HG03103 (cell line): ENCODE measurements around the gene COG3.

ENCODE experiments used
- ATAC-seq: cut with Tn5 transposase; IDR thresholded peaks from one replicate; pipeline ENCODE4 v1.9.1; 2021; ENCODE audit warnings: low read depth; ENCODE audit not compliant: unreplicated experiment

Gene COG3

DNA sequence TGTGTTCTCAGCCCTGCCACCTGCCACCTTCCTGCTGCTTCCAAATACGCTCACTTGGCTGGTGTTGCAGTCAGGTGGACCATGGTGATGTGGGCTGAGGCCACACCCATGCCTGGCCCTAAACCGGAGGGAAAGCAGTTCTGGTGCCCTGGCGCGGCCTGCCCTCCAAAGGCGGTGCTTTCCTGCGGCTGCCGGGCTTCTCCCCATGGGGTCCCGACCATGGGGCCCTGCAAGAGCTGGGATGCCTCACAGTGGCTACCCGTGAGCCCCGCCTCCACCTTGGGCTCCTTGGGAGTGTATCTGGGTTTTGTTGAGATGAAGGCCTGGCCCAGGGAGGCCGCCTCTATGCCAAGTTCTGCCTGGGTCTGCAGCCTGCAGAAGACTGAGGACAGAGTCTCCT lies 77.1 kb downstream of the COG3 start:
- ATAC-seq, result no peak

DNA sequence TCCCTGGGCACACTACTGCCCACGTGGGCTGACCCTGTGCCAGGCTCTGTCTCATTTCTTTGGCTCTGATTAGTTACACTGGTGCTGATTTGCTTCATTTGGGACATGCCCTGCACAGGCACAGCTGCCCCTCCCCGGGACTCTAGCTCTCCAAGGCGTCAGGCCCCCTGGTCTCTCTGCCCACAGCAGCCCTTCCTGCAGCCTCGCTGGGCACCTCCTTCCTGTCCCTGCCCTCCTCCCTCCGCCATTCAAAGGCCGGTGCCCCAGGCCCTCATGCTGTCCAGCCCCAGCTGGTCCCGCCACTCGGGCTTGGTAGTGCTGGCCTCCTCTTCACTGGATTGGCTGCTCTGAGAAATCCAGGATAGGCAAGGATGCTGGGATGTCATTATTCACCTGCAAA lies 77.7 kb downstream of the COG3 start:
- no peak for ATAC-seq

DNA sequence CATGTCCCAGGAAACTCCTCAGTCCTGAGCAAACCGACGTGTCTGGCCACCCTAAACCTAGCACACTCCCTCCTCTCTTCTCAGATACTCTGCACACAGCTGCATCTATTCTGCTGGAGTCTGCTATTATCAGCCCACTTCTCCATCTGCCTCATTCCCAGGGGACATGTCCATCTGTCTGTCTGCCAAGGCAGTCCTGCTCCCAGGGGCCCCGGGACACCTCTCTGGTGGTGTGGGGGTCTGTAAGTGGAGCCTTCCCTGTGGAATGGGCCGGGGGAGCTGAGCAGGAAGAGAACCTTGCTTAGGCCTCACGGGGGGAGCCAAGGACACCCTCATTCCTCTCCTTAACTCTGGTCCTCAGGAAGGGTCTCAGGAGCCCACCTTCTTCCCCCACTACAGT lies 78.1 kb downstream of the COG3 start:
- ATAC-seq, result no peak

DNA sequence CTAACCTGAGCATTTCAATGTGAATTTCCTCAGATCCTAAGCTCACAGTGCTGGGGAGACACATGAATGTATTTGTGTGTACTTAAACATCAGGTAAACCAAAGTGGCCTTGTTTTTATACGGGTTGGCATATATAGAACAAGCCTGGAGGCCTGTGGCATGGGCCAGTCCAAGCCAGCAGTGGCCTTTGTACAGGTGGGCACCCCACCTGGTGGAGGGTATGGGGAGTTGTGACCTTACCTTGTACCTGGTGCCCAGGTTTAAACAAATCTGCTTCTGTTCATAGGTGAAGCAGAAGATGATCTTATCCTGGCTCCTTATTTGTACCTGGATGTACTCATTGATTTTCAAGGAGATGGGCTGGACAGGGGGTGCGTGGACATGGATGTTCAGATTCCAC lies 79.8 kb downstream of the COG3 start:
- ATAC-seq, result no peak

DNA sequence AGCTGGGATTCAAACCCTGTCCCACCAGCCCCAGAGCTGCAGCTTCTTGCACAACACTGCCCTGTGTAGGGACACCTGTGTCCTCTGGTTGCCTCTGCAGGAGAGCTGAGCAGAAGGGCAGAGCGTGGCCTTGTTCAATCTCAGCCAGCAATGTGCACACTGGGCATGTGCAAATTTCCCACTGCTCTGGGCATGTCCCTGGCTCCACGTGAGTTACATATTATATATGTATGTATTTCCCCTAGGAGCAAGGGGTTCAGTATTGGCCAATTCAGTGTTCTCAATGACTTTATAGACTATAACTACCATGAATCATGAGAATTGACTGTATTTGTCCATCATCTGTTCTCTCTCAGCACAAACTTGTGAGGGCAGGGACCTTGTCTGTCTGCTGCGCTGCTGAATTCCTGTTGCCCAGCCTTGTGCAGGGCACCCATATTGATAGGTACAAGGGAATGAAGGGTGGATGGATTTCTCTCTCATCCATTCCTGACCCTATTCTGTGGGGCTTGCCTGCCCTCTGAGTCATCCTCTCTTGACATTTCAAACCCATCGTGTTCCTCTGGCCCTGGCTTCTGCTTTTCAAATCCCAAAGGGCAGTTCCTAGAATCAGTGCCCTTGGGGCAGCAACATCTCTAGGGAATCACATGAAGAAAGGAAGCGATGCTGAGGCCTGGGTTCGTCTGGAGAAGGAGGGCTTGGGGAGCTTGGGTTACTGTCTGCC lies 81.1 kb downstream of the COG3 start:
- no peak for ATAC-seq

DNA sequence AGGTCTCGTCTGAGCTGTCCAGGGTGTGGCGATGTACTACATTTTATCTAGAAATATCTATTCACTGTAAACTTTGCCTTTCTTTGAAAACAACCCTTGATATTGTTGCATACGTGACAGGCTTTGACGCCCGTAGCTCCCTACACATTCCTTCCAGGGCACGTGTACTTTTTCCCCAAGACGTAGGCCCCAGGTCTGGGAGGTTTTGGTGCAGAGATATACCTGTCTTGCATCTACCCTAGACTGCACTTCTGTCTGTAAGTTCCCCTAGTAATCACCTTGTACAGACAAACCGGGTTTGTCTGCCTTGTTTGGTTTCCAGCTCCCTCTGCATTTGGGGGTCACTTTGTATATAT lies 81.6 kb downstream of the COG3 start:
- no peak for ATAC-seq

DNA sequence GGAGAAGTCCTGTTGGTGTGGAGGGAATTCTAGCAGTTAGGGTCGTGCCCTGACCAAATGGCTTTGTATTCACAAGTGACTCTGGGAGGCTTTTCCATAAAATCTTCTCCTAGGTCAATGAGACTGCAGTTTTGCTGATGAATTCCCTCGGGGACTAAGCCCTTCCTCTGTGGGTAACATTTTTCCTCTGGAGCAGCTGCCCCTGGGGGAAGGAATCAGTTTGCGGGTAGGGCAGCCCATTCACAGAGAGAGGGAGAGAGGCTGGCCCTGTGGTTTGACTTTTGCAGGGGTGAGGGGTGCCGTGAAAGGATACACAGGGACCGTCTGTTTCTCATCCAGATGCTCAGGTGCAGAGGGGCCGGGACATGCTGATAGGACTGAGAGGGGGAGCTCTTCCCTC lies 83.5 kb downstream of the COG3 start:
- ATAC-seq, result no peak

DNA sequence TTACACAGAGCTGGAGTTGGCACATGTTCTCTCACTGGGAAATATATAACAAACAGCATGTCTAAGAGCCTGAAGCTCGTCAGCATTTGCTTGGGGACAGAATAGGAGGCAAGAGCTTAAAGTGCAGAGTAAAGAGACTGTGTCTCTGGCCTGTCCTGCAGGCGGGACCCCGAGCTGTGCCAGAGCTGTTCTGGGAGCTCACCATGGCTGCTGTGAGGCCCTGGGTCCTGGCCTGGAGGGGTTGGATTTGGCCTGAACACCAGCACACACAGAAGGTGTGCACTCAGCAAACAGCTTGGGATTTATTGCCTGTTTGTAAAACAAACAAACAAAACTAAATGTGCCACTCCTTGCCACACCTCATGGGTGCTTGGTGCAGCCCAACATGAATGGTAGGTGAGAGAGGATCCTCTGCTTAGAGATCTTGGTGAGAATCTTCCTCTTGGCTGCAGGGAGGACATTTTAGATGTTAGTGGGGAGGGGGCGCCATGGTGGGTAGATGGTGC lies 89.9 kb downstream of the COG3 start:
- ATAC-seq, result no peak

DNA sequence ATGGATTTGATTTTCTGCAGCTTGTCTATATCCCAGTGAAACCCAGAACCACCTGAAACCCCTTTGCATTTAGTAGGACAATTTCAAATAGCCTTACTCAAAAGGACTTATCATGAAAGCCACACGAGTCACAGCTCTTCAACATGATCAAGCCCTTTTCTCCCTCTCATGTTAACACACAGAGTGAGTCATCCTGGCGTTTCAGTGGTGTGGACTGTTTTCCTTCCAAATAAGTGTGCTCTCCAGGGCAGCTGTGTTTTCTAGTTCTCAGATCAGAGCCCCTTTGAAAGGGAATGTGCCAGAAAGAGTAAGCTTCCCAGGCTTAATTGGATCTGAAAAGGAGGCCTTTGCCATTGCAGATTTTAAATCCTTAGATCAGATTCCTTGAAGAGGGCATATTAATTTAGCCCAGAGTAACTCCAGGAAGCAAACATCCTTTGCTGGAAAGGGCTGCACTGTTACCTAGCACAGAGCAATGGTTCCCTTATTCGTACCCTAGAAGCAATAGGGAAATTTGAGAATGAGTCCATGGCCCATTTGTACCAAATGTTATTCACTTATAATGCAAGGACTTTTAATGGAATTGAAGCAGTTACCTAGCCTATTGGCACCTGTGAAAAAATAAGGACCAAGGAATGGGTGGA lies 99.5 kb downstream of the COG3 start:
- no peak for ATAC-seq

DNA sequence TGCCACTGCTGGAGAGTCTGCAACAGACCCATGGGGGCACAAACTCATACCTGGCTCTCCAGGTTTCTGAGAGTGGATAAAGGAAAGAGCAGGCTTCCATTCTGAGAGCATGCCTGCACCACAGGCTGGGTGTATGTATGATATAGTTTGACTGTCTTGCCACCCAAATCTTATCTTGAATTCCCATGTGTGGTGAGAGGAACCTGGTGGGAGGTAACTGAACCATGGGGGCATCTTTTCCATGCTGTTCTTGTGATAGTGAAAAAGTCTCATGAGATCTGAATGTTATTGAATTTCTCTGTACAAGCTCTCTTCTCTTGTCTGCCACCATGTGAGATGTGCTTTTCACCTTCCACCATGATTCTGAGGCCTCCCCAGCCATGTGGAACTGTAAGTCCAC lies 100.6 kb downstream of the COG3 start:
- ATAC-seq, result no peak

DNA sequence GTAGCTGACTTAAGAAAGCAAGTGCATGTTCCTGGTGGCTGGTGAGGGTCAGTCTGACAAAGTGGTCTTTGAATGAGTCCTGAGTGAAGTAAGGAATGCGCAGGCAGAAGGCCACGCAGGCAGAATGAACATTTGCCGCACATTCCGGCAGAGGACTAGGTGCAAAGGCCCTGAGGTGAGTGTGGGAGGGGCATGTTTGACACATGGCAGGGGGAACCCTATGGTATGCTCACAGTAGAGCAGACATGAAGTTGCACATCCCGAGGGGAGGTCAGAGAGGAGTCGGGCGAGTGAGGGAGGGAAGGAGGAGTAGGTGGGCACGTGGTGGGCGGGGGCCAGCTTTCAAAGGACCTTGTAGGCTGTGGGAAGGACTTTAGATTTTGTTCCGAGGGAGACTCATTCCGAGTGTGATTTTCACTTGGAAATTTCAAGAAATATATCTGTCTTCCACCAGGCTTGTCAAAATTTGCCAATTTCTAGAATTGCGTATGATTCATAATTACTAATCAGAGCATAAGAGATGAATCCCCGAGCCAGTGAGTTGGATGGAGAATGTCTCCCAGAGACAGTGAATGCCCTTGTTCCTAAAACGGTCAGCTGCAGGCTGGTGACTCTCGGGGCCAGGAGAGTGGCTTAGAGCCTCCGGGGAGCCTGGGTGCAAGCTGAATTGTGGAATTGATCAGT lies 110.5 kb downstream of the COG3 start:
- no peak for ATAC-seq

DNA sequence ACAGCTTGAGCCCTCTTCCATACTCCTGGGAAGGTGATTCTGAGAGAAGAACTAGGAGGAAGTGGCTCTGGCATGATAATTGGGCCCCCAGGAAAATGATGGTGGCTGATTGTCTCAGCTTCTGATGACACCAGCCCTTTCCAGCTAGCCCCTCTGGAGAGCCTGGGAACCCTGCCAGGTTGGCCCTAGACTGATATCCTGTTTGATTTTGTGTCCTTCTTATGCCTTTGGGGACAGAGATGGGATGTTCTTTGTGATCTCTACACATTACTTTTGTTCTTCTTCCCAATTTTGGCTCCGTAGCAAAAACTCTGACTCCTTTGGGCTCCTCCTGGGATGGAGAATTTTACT lies 111.1 kb downstream of the COG3 start:
- ATAC-seq, result no peak

DNA sequence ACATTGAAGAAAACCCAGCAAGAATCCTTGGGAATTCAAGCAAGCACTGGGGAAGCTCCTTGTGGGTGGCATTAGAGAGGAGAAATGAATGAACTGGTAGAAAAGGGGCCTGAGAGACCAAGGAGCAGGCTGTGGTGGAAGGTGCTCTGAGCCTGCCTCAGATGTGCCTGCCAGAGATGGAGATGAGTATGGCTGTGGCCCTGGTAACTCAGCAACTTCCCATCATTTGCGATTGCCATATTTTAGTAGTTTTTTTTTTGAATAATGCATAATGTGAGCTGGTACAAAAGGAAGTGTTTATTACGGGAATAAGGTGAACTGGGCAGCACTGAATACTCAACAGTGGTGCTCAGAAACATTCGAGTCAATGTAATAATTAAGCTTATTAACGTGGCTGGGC lies 111.7 kb downstream of the COG3 start:
- ATAC-seq, result no peak

DNA sequence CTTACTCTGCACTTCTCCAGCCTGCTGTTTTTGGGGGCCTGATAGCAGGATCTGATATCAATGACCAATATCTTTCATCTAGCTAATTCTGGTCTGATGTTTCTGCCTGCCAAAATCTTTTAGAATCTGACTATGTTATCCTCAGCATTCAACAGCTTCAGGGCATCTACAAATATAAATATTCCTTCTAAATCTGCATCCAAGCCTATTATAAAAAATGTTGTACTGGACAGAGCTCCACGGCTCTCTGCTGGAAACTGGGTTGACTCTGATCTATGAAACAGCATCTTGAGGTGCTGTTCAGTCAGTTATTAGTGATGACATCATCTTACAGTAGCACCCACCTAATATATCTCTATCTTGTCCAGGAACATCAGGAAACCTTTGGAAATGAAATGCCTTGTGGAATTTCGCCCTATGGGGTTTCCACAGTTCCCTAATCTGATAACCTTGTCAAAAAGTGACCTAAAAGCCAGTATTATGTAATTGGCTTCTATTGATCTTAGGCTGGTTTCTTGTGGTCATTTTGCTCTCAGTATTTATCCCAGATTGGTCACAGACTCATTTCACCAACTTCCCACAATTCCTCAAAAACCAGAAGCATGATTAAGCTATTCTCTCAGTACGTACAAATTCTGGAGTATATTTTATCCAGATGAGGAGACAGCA lies 117.8 kb downstream of the COG3 start:
- ATAC-seq, result no peak

DNA sequence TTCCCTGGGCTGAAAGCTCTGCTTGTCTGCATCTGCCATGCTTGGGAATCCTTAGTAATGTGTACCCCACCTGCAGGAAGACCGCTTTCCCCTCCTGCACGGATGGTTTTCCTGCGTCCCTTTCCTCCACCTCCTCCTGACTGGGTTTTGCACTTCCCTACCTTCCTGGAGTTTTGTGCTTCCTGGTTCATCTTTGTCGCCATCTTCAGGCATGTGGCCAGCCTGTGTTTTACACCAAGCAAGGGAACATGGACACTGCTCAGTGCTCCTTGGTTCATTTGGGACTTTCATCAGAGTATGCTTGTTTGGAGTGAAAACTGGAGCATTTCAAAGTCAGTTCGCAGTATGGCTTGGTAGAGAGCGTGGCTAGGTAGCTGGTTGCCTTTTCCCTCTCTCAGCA lies 120.1 kb downstream of the COG3 start:
- no peak for ATAC-seq
